HG02970 (cell line): ENCODE results near the gene PLEKHA5.
"Not testable (repeated sequence)": the region's sequence is repeated elsewhere in the genome, so short reads cannot be mapped to it uniquely, and the experiment has no call there.

Experiments
- ATAC-seq: cut with Tn5 transposase; IDR thresholded peaks from one replicate; pipeline ENCODE4 v1.9.1; 2021; ENCODE audit warnings: mild to moderate bottlenecking, moderate library complexity, moderate number of reproducible peaks; ENCODE audit not compliant: unreplicated experiment, low FRiP score

The PLEKHA5 gene

GRCh38 chr12:19129486-19130223 is at the start of gene PLEKHA5:
PLEKHA5 (plus strand) TSS chr12:19129733; CDS start chr12:19129800, 67 bp downstream.
- no peak for ATAC-seq

GRCh38 chr12:19080918-19081317 is 48.6 kb upstream of the PLEKHA5 start:
- ATAC-seq = no peak

- ATAC-seq = no peak
Observed at GRCh38 chr12:19082365-19082911, 47.1 kb upstream of the PLEKHA5 start.

- ATAC-seq = no peak
Observed at GRCh38 chr12:19084547-19084946, 45.0 kb upstream of the PLEKHA5 start.

GRCh38 chr12:19085090-19085489 is 44.4 kb upstream of the PLEKHA5 start:
- ATAC-seq = no peak

GRCh38 chr12:19088606-19089005 is 40.9 kb upstream of the PLEKHA5 start:
- no peak for ATAC-seq

GRCh38 chr12:19092482-19092881 is 37.1 kb upstream of the PLEKHA5 start:
- ATAC-seq = not testable (repeated sequence)

- ATAC-seq = no peak
Observed at GRCh38 chr12:19093218-19093617, 36.3 kb upstream of the PLEKHA5 start.

GRCh38 chr12:19095331-19095730 is 34.2 kb upstream of the PLEKHA5 start:
- ATAC-seq = no peak

GRCh38 chr12:19095756-19096480 is 33.6 kb upstream of the PLEKHA5 start:
- no peak for ATAC-seq

GRCh38 chr12:19105463-19105862 is 24.1 kb upstream of the PLEKHA5 start:
- ATAC-seq = no peak

- ATAC-seq = no peak
Observed at GRCh38 chr12:19107750-19108149, 21.8 kb upstream of the PLEKHA5 start.

- no peak for ATAC-seq
Observed at GRCh38 chr12:19110221-19110940, 19.2 kb upstream of the PLEKHA5 start.

GRCh38 chr12:19113464-19113863 is 16.1 kb upstream of the PLEKHA5 start:
- ATAC-seq = no peak

- no peak for ATAC-seq
Observed at GRCh38 chr12:19115285-19115684, 14.2 kb upstream of the PLEKHA5 start.

- ATAC-seq = no peak
Observed at GRCh38 chr12:19119440-19119839, 10.1 kb upstream of the PLEKHA5 start.

GRCh38 chr12:19120795-19121194 is 8.7 kb upstream of the PLEKHA5 start:
- ATAC-seq = no peak

GRCh38 chr12:19121449-19122018 is 8.0 kb upstream of the PLEKHA5 start:
- ATAC-seq = no peak

GRCh38 chr12:19125325-19125724 is 4.2 kb upstream of the PLEKHA5 start:
- no peak for ATAC-seq

GRCh38 chr12:19127270-19127669 is 2.3 kb upstream of the PLEKHA5 start:
- no peak for ATAC-seq

GRCh38 chr12:19128485-19128884 is 1.0 kb upstream of the PLEKHA5 start:
- no peak for ATAC-seq
